Bronchial epithelial cell (primary cell): ENCODE results near the gene P2RY6. TPM values are rescaled to one million over a fixed set of nuclear protein-coding genes. Genes with fewer than 3 reads are reported as not detected.
A peak's percentile ranks its signal among the peaks of the same experiment; 100 is the strongest.

Source experiments
- DNase-seq: peaks from one replicate; pipeline ENCODE4 v3.0.0-alpha.2; 2010; ENCODE audit warnings: low read depth
- FAIRE-seq: peaks from 2 replicates; lab custom pipeline; 2011; peaks lifted over from hg19 to GRCh38; lab: Jason Lieb, UNC
- H3K27me3 ChIP-seq: 2 replicates; pipeline ENCODE4 v1.5.1; 2011; ENCODE audit warnings: low read length; ENCODE audit not compliant: control insufficient read depth, insufficient read depth
- H3K36me3 ChIP-seq: 2 replicates; pipeline ENCODE4 v1.5.1; 2011; ENCODE audit warnings: low read length; ENCODE audit not compliant: control insufficient read depth, insufficient read depth
- H3K4me3 ChIP-seq: 2 replicates; pipeline ENCODE4 v1.5.1; 2011; ENCODE audit warnings: mild to moderate bottlenecking, low read depth, low read length, control low read depth
- total RNA-seq: library from RNA; depleted of rRNA; stranded (reverse); fragments of >200 nt; gene quantifications from 2 replicates; pipeline ENCODE4 v1.2.1, GENCODE V29; 2014
- TF ChIP-seq, protein P1 (sequence below): IDR thresholded peaks from 2 replicates; pipeline ENCODE4 v1.5.1; 2011; ENCODE audit warnings: mild to moderate bottlenecking, moderate library complexity, low read length, control low read depth, inconsistent platforms; ENCODE audit not compliant: insufficient read depth, severe bottlenecking

P2RY6 gene
- total RNA-seq, 1 donor from 2014 or later: not detected

DNA sequence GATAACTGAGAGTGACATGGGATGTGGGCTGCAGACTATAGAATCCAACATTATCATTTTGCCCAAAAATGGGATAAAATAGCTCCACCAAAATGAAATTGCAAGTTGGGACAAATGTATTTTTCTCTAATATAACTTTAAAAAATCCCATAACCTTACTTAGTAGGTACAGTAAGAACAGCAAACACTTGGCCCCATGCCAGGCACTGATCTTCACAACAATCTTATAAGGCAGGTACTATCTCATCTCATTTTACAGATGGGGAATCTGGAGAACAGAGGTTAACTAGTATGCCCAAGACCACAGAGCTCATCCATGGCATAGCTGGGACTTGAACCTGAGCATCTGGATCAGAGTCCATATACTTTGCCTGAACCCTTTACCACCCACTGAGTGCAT, 22.5 kb downstream of the P2RY6 start:
- DNase-seq (no peak), FAIRE-seq (no peak)
- H3K36me3 ChIP-seq: no peaks in the 10 kb centered on the region
- H3K4me3 ChIP-seq: no peak overlapping the region
- TF ChIP-seq, protein P1, sequence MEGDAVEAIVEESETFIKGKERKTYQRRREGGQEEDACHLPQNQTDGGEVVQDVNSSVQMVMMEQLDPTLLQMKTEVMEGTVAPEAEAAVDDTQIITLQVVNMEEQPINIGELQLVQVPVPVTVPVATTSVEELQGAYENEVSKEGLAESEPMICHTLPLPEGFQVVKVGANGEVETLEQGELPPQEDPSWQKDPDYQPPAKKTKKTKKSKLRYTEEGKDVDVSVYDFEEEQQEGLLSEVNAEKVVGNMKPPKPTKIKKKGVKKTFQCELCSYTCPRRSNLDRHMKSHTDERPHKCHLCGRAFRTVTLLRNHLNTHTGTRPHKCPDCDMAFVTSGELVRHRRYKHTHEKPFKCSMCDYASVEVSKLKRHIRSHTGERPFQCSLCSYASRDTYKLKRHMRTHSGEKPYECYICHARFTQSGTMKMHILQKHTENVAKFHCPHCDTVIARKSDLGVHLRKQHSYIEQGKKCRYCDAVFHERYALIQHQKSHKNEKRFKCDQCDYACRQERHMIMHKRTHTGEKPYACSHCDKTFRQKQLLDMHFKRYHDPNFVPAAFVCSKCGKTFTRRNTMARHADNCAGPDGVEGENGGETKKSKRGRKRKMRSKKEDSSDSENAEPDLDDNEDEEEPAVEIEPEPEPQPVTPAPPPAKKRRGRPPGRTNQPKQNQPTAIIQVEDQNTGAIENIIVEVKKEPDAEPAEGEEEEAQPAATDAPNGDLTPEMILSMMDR: no peak
- no peaks in the 10 kb centered on the region for H3K27me3 ChIP-seq

DNA sequence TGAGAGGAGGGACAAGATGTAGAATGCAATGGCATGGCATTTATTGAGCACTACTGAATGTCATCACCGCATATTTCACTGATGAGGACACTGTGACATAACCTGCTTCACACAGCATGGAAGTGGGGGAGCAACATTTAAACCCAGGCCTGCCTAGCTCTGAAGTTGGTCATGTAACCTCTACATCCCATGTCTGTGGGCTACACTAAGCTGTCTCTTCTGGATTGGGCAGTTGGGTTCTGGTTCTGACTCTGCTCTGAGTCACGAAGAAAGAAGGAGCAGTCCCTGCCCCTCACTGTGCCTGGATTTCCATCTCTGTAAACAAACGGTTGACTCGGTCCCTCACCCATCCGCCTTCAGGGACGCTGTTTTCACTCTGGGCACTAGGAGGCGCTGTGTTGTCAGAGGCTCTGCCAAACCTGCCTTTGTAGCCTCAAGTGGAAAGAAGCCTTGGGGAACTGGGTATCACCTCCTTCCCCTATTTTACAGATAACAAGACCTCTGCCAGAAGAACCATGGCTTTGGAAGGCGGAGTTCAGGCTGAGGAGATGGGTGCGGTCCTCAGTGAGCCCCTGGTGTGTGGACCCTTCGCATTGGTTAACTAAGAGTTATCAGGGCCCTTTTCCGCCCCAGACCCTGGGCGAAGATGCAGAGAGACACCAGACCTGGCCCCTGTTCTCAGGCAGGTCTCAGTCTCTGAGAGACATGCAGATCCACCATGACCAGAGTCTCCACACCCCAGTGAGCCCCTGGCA, 23.3 kb downstream of the P2RY6 start:
- Histone ChIP-seq H3K27me3 (no peaks in the 10 kb centered on the region), H3K4me3 (no peak overlapping the region), H3K36me3 (no peaks in the 10 kb centered on the region)
- FAIRE-seq: peak; percentile 93
- TF ChIP-seq, protein P1: peak; percentile 97
- DNase-seq: peak; percentile 71

DNA sequence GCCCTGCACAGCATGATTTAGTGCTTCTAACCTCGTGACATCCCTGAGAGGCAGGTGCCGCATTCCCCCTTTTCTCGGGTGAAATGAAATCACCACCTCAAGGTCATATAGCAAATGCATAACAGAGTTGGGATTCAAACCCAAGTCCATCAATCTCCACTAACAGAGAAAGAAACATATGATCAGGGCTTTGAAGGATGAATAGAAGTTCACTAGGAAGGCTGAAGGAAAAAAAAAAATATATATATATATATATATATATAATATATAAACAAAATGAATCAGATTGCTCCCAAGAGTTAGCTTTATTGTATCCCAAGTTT, 23.8 kb downstream of the P2RY6 start:
- no peak overlapping the region for H3K4me3 ChIP-seq
- H3K36me3 ChIP-seq: no peaks in the 10 kb centered on the region
- FAIRE-seq (no peak), DNase-seq (no peak)
- TF ChIP-seq, protein P1: no peak
- no peaks in the 10 kb centered on the region for H3K27me3 ChIP-seq

DNA sequence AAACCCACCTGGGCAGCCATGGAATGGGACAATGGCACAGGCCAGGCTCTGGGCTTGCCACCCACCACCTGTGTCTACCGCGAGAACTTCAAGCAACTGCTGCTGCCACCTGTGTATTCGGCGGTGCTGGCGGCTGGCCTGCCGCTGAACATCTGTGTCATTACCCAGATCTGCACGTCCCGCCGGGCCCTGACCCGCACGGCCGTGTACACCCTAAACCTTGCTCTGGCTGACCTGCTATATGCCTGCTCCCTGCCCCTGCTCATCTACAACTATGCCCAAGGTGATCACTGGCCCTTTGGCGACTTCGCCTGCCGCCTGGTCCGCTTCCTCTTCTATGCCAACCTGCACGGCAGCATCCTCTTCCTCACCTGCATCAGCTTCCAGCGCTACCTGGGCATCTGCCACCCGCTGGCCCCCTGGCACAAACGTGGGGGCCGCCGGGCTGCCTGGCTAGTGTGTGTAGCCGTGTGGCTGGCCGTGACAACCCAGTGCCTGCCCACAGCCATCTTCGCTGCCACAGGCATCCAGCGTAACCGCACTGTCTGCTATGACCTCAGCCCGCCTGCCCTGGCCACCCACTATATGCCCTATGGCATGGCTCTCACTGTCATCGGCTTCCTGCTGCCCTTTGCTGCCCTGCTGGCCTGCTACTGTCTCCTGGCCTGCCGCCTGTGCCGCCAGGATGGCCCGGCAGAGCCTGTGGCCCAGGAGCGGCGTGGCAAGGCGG, 24.5 kb downstream of the P2RY6 start:
- Histone ChIP-seq H3K36me3 (no peaks in the 10 kb centered on the region), H3K27me3 (no peaks in the 10 kb centered on the region), H3K4me3 (no peak overlapping the region)
- TF ChIP-seq, protein P1: no peak
- FAIRE-seq: no peak
- DNase-seq: no peak

DNA sequence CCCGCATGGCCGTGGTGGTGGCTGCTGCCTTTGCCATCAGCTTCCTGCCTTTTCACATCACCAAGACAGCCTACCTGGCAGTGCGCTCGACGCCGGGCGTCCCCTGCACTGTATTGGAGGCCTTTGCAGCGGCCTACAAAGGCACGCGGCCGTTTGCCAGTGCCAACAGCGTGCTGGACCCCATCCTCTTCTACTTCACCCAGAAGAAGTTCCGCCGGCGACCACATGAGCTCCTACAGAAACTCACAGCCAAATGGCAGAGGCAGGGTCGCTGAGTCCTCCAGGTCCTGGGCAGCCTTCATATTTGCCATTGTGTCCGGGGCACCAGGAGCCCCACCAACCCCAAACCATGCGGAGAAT, 25.1 kb downstream of the P2RY6 start:
- TF ChIP-seq, protein P1: no peak
- Histone ChIP-seq H3K27me3 (no peaks in the 10 kb centered on the region), H3K4me3 (no peak overlapping the region), H3K36me3 (no peaks in the 10 kb centered on the region)
- FAIRE-seq (no peak), DNase-seq (no peak)
